TTC549 (cell line): Measurements from ENCODE around the gene ACP5.
A peak's percentile ranks its signal among the peaks of the same experiment; 100 is the strongest.
"Not testable (repeated sequence)": the region's sequence is repeated elsewhere in the genome, so short reads cannot be mapped to it uniquely, and the experiment has no call there.

Source experiments
- FAIRE-seq: peaks from 2 replicates; lab custom pipeline; 2012; peaks lifted over from hg19 to GRCh38; lab: Jason Lieb, UNC

ACP5 gene

GRCh38 chr19:11577451-11578257 is at the start of gene ACP5:
TSS of gene ACP5 (minus strand) at chr19:11577645. CDS start at chr19:11577317, 328 bp downstream.
- FAIRE-seq: no peak

DNA sequence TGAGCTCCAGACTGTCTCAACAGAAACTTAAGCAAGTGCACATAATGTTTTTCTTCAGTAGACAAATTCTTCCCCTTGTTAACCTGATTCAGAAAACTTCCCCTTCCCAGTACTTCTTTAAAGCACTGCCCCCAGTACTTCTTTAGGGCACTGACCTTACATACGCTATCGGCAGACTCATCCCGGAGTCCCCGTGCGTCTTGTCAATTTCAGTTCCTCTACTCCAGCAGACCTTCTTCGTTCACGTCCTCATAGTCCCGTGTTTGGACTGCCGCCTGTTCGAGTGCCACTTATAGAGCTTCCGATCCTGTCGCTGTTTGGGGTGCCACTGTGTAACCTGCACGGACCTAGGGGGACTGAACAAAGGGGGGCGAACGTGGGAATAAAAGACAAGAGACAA is 48.8 kb upstream of the ACP5 start:
- no peak for FAIRE-seq

GRCh38 chr19:11624069-11624463 is 46.6 kb upstream of the ACP5 start:
- no peak for FAIRE-seq

DNA sequence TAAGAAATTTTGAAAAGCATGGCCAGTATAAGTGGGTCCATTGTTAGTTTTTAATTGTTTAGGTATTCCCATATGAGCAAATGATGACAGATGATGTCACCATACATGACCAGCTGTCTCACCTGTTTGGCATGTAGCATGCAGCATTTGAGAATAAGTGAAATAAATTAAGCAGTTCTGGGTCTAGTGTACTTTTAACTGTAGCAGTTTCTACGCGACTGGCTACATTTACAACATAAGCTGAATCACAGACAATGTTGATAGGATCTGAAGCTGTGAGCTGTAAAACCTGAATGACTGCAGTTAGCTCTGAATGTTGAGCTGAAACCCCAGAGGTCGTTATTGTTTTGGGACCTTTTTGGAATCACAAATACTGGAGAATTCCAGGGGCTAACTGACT is 45.0 kb upstream of the ACP5 start:
- not testable (repeated sequence) for FAIRE-seq

GRCh38 chr19:11620553-11620952 is 43.1 kb upstream of the ACP5 start:
- FAIRE-seq: no peak

GRCh38 chr19:11617180-11618062 is 40.0 kb upstream of the ACP5 start:
- FAIRE-seq: no peak

- no peak for FAIRE-seq
These were observed 35.5 kb upstream of the ACP5 start for GRCh38 chr19:11612816-11613511.

DNA sequence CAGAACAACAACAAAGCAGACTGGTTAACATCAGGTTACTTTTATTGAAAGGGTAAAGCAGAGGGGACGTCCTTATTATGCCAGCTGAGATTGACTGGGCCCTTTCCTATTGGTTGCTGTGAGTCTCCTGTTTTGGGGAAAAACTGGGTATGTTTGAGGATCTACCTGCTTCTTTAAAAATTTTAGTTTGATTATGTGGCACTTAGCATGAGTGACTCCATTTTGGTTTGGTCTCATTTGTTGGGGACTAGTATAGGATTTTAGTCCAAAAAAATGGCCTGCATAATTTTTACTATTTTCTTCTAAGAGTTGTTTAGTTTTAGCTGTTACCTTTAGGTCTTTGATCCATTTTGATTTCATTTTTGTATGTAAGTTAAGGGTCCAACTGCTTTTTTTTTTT is 34.3 kb upstream of the ACP5 start:
- no peak for FAIRE-seq

GRCh38 chr19:11606484-11606883 is 29.0 kb upstream of the ACP5 start:
- FAIRE-seq: no peak

GRCh38 chr19:11599704-11600103 is 22.3 kb upstream of the ACP5 start:
- not testable (repeated sequence) for FAIRE-seq

- no peak for FAIRE-seq
These were observed 21.3 kb upstream of the ACP5 start for GRCh38 chr19:11598746-11599145.

GRCh38 chr19:11598103-11598483 is 20.6 kb upstream of the ACP5 start:
- FAIRE-seq: no peak

GRCh38 chr19:11597202-11598102 is 20.0 kb upstream of the ACP5 start, which contains the start of gene ZNF627:
TSS of gene ZNF627 (plus strand) at chr19:11597483. CDS start at chr19:11597628, 145 bp downstream.
- peak; percentile 92 for FAIRE-seq

GRCh38 chr19:11596156-11596555 is 18.7 kb upstream of the ACP5 start:
- FAIRE-seq: no peak

DNA sequence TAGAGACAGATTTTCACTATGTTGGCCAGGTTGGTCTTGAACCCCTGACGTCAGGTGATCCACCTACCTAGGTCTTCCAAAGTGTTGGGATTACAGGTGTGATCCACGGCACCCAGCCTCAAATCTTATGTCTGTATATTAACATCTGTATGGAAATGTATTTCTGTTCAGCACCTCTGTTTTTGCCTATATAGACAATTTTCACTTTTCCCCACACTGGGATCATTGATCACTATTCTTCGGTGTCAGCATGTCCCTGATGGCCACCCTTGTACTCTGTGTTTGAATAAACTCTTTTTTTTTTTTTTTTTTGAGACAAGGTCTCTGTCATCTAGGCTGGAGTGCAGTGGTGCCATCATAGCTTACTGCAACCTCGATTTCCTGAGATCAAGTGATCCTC is 16.6 kb upstream of the ACP5 start:
- no peak for FAIRE-seq

- no peak for FAIRE-seq
These were observed 10.7 kb upstream of the ACP5 start for GRCh38 chr19:11587975-11588631.

GRCh38 chr19:11587302-11587974 is 10.0 kb upstream of the ACP5 start:
- FAIRE-seq: no peak

GRCh38 chr19:11586331-11586730 is 8.9 kb upstream of the ACP5 start:
- FAIRE-seq: no peak

- no peak for FAIRE-seq
These were observed 4.3 kb upstream of the ACP5 start for GRCh38 chr19:11581740-11582139.

DNA sequence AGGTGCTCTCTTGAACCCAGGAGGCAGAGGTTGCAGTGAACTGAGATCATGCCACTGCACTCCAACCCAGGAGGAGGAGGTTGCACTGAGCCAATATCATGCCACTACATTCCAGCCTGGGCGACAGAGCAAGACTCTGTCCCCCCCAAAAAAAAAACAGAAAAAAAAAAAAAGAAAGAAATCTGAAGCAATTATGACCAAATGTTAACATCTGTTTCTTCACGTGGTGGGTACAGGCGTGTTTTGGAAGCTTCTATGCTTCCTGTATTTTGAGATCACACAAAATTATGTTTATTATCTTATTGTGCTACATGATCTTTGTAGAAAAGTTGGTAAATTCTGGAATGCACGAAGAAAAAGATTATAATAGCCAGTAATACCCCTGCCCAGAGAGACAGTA is 2.7 kb upstream of the ACP5 start:
- FAIRE-seq: no peak
